Measurements from ENCODE around the gene GNB1. TPM values are rescaled to one million over a fixed set of nuclear protein-coding genes. Genes with fewer than 3 reads are reported as not detected.

GNB1 gene
- polyA plus RNA-seq, 1 experiment: 400 TPM

- no peak for DNase-seq (ENCODE audit: low read depth, low spot score)
- Histone ChIP-seq H3K4me3 (ENCODE audit: low read depth, low read length) (no peak overlapping the region), H3K9me3 (ENCODE audit: control insufficient read depth, insufficient read depth, low read length) (no peaks in the 10 kb centered on the region), H3K27me3 (ENCODE audit: control insufficient read depth, insufficient read depth, low read length) (no peaks in the 10 kb centered on the region), H3K27ac (ENCODE audit: low read depth, low read length) (no peak overlapping the region)
- ChIA-PET CTCF (interaction anchor here (1.1 kb wide), 1 partner anchor 58 kb away, joined by 3 read pairs; no protein-coding TSS in a partner anchor), POLR2A (interaction anchor here (0.6 to 0.8 kb wide), 2 partner anchors 21 to 35 kb away, joined by 3 to 5 read pairs; no protein-coding TSS in a partner anchor)
- no peak for TF ChIP-seq CTCF (IDR thresholded peaks at IDR 0.05; ENCODE audit: low read depth, low read length)
Measured at GRCh38 chr1:1847890-1848289, 43.0 kb downstream of the GNB1 start.

- Histone ChIP-seq H3K27me3 (ENCODE audit: control insufficient read depth, insufficient read depth, low read length) (no peaks in the 10 kb centered on the region), H3K27ac (ENCODE audit: low read depth, low read length) (no peak overlapping the region), H3K4me3 (ENCODE audit: low read depth, low read length) (no peak overlapping the region), H3K9me3 (ENCODE audit: control insufficient read depth, insufficient read depth, low read length) (no peaks in the 10 kb centered on the region)
- no peak for TF ChIP-seq CTCF (IDR thresholded peaks at IDR 0.05; ENCODE audit: low read depth, low read length)
- CTCF ChIA-PET: interaction anchor here (1.1 kb wide), 1 partner anchor 58 kb away, joined by 3 read pairs; no protein-coding TSS in a partner anchor
- POLR2A ChIA-PET: interaction anchor here (0.8 kb wide), 1 partner anchor 22 kb away, joined by 5 read pairs; no protein-coding TSS in a partner anchor
- no peak for DNase-seq (ENCODE audit: low read depth, low spot score)
Measured at GRCh38 chr1:1847061-1847850, 43.6 kb downstream of the GNB1 start.

GRCh38 chr1:1846386-1846918 is 44.4 kb downstream of the GNB1 start:
- TF ChIP-seq CTCF (IDR thresholded peaks at IDR 0.05; ENCODE audit: low read depth, low read length): no peak
- H3K27ac ChIP-seq (ENCODE audit: low read depth, low read length): peak overlapping the region; percentile 21

GRCh38 chr1:1842360-1843146 is 48.3 kb downstream of the GNB1 start:
- no peak for TF ChIP-seq CTCF (IDR thresholded peaks at IDR 0.05; ENCODE audit: low read depth, low read length)
- Histone ChIP-seq H3K27me3 (ENCODE audit: control insufficient read depth, insufficient read depth, low read length) (no peaks in the 10 kb centered on the region), H3K27ac (ENCODE audit: low read depth, low read length) (no peak overlapping the region), H3K9me3 (ENCODE audit: control insufficient read depth, insufficient read depth, low read length) (no peaks in the 10 kb centered on the region), H3K4me3 (ENCODE audit: low read depth, low read length) (no peak overlapping the region)
- DNase-seq (ENCODE audit: low read depth, low spot score): no peak
- CTCF ChIA-PET: interaction anchor here (0.9 kb wide), 1 partner anchor 11 kb away, joined by 3 read pairs; no protein-coding TSS in a partner anchor
- POLR2A ChIA-PET: no interaction called here

More at GRCh38 chr1:1846386-1846918, 44.4 kb downstream of the GNB1 start:
- DNase-seq (ENCODE audit: low read depth, low spot score): no peak
- POLR2A ChIA-PET: no interaction called here
- no peak overlapping the region for H3K4me3 ChIP-seq (ENCODE audit: low read depth, low read length)
- no peaks in the 10 kb centered on the region for H3K9me3 ChIP-seq (ENCODE audit: control insufficient read depth, insufficient read depth, low read length)
- CTCF ChIA-PET: interaction anchor here (1.3 kb wide), 1 partner anchor 59 kb away, joined by 3 read pairs; no protein-coding TSS in a partner anchor
- H3K27me3 ChIP-seq (ENCODE audit: control insufficient read depth, insufficient read depth, low read length): no peaks in the 10 kb centered on the region

Data from AG04450 (cell line).